IMR-90 (cell line): Measurements from ENCODE around the gene FAM78A. TPM values are rescaled to one million over a fixed set of nuclear protein-coding genes. Genes with fewer than 3 reads are reported as not detected.

Experiments used
- ATAC-seq: fragments of 200-7000 bp; cut with Tn5 transposase; 2 replicates; pipeline ENCODE4 v1.9.1; 2020; ENCODE audit warnings: low read depth, mild to moderate bottlenecking, moderate library complexity
- BruUV-seq: library from RNA; stranded (reverse); fragments of 400-500 nt; replicated peaks from 2 replicates; lab custom pipeline; 2021; lab: Mats Ljungman, UMichigan
- CTCF ChIA-PET: fragments of 300-600 bp; formaldehyde crosslinking; extraction: SDS; loops from one replicate; lab custom pipeline; 2021; ENCODE audit warnings: antibody characterized with exemption; lab: Yijun Ruan, JAX
- POLR2A ChIA-PET: fragments of 300-600 bp; sonication (Branson Sonifier 250); formaldehyde crosslinking; loops from one replicate; lab custom pipeline; 2022; ENCODE audit warnings: antibody characterized with exemption; ENCODE audit not compliant: unreplicated experiment; lab: Charles Lee
- DNase-seq: peaks from one replicate; pipeline ENCODE4 v3.0.0; 2013
- H2AFZ ChIP-seq: replicated peaks from 2 replicates; pipeline ENCODE3; 2013; ENCODE audit warnings: low read length, mild to moderate bottlenecking; ENCODE audit not compliant: poor library complexity
- H2AK5ac ChIP-seq: 2 replicates; pipeline ENCODE4 v1.6.1; 2013; ENCODE audit warnings: low read depth, low read length, inconsistent platforms
- H2AK9ac ChIP-seq: replicated peaks from 2 replicates; pipeline ENCODE3; 2013; ENCODE audit warnings: mild to moderate bottlenecking, low read depth, low read length, moderate library complexity; ENCODE audit not compliant: poor library complexity
- H2BK120ac ChIP-seq: 2 replicates; pipeline ENCODE4 v1.6.1; 2013; ENCODE audit warnings: low read depth, low read length, inconsistent platforms
- H2BK15ac ChIP-seq: 3 replicates; pipeline ENCODE4 v1.6.1; 2013; ENCODE audit warnings: low read depth, low read length, inconsistent platforms
- H2BK20ac ChIP-seq: 2 replicates; pipeline ENCODE4 v1.6.1; 2013; ENCODE audit warnings: low read depth, mild to moderate bottlenecking, inconsistent platforms, low read length, moderate library complexity
- H2BK5ac ChIP-seq: 2 replicates; pipeline ENCODE4 v1.6.1; 2013; ENCODE audit warnings: mild to moderate bottlenecking, low read depth, low read length, inconsistent platforms; ENCODE audit not compliant: poor library complexity, severe bottlenecking
- H3K14ac ChIP-seq: replicated peaks from 2 replicates; pipeline ENCODE4 v1.6.1; 2013; ENCODE audit warnings: low read depth, low read length, inconsistent platforms
- H3K18ac ChIP-seq: 2 replicates; pipeline ENCODE4 v1.6.1; 2013; ENCODE audit warnings: low read depth, low read length, control low read depth
- H3K23ac ChIP-seq: 2 replicates; pipeline ENCODE4 v1.6.1; 2013; ENCODE audit warnings: low read depth, low read length, inconsistent platforms
- H3K27ac ChIP-seq: 2 replicates; pipeline ENCODE4 v1.5.1; 2013; ENCODE audit warnings: mild to moderate bottlenecking, control low read depth, low read length; ENCODE audit not compliant: insufficient read depth
- H3K27me3 ChIP-seq: 2 replicates; pipeline ENCODE4 v1.6.1; 2013; ENCODE audit warnings: low read length; ENCODE audit not compliant: control insufficient read depth, insufficient read depth
- H3K36me3 ChIP-seq: 2 replicates; pipeline ENCODE4 v1.6.1; 2013; ENCODE audit warnings: low read length, mixed read lengths; ENCODE audit not compliant: control insufficient read depth, insufficient read depth
- H3K4ac ChIP-seq: 2 replicates; pipeline ENCODE4 v1.6.1; 2013; ENCODE audit warnings: low read depth, low read length, inconsistent platforms
- H3K4me1 ChIP-seq: 2 replicates; pipeline ENCODE4 v1.6.1; 2013; ENCODE audit warnings: low read length, mixed read lengths; ENCODE audit not compliant: control insufficient read depth, insufficient read depth
- H3K4me2 ChIP-seq: 2 replicates; pipeline ENCODE4 v1.6.1; 2013; ENCODE audit warnings: low read depth, mild to moderate bottlenecking, control low read depth, low read length, moderate library complexity
- H3K4me3 ChIP-seq: 2 replicates; pipeline ENCODE4 v1.5.1; 2013; ENCODE audit warnings: low read depth, mild to moderate bottlenecking, control low read depth, low read length, moderate library complexity; ENCODE audit not compliant: insufficient read depth
- H3K56ac ChIP-seq: 2 replicates; pipeline ENCODE4 v1.6.1; 2013; ENCODE audit warnings: low read length, inconsistent platforms; ENCODE audit not compliant: insufficient read depth; ENCODE audit errors: extremely low read depth
- H3K79me1 ChIP-seq, 2 experiments: 2 replicates each; pipeline ENCODE4 v1.6.1; 2013; ENCODE audit warnings: low read length in 2 of 2, inconsistent platforms in 1 of 2, low read depth in 1 of 2
- H3K9ac ChIP-seq: 2 replicates; pipeline ENCODE4 v1.6.1; 2013; ENCODE audit warnings: low read depth, low read length, control low read depth
- H3K9me1 ChIP-seq: 2 replicates; pipeline ENCODE4 v1.6.1; 2013; ENCODE audit warnings: low read length, inconsistent platforms; ENCODE audit not compliant: insufficient read depth
- H3K9me3 ChIP-seq: 2 replicates; pipeline ENCODE4 v1.6.1; 2013; ENCODE audit warnings: low read length; ENCODE audit not compliant: control insufficient read depth, insufficient read depth
- H4K20me1 ChIP-seq: 2 replicates; pipeline ENCODE4 v1.6.1; 2013; ENCODE audit warnings: low read length, inconsistent platforms; ENCODE audit not compliant: insufficient read depth
- H4K5ac ChIP-seq: 2 replicates; pipeline ENCODE4 v1.6.1; 2013; ENCODE audit warnings: mild to moderate bottlenecking, low read depth, low read length, control low read depth
- H4K8ac ChIP-seq, 2 experiments: 2 replicates each; pipeline ENCODE4 v1.6.1; 2013; ENCODE audit warnings: low read depth in 2 of 2, low read length in 2 of 2, control low read depth in 1 of 2, inconsistent platforms in 1 of 2
- H4K91ac ChIP-seq: 2 replicates; pipeline ENCODE4 v1.6.1; 2013; ENCODE audit warnings: low read depth, low read length, inconsistent platforms; ENCODE audit not compliant: insufficient read depth
- CEBPB ChIP-seq: IDR thresholded peaks from 2 replicates; pipeline ENCODE4 v1.6.1; 2012; ENCODE audit warnings: low read depth, low read length, improper control_type of control experiment
- CHD1 ChIP-seq: IDR thresholded peaks from 2 replicates; pipeline ENCODE4 v1.6.1; 2012; ENCODE audit warnings: low read depth, low read length, improper control_type of control experiment
- FOS ChIP-seq: fragments of 150-350 bp; IDR thresholded peaks from 2 replicates; pipeline ENCODE4 v1.6.1; 2016; ENCODE audit warnings: low read depth, low read length
- MAFK ChIP-seq: IDR thresholded peaks from 2 replicates; pipeline ENCODE4 v1.6.1; 2012; ENCODE audit warnings: low read depth, low read length, improper control_type of control experiment
- MXI1 ChIP-seq: IDR thresholded peaks from 2 replicates; pipeline ENCODE4 v1.6.1; 2012; ENCODE audit warnings: low read depth, mild to moderate bottlenecking, low read length, moderate library complexity, borderline replicate concordance
- NFE2L2 ChIP-seq: fragments of 150-350 bp; IDR thresholded peaks from 2 replicates; pipeline ENCODE4 v1.6.1; 2016; ENCODE audit warnings: low read depth, mild to moderate bottlenecking, low read length
- POLR2A ChIP-seq: IDR thresholded peaks from 2 replicates; pipeline ENCODE4 v1.6.1; 2012; ENCODE audit warnings: mild to moderate bottlenecking, low read depth, low read length
- RAD21 ChIP-seq: IDR thresholded peaks from 2 replicates; pipeline ENCODE4 v1.6.1; 2012; ENCODE audit warnings: low read length, improper control_type of control experiment
- RCOR1 ChIP-seq: IDR thresholded peaks from 2 replicates; pipeline ENCODE4 v1.6.1; 2012; ENCODE audit warnings: mild to moderate bottlenecking, low read length, improper control_type of control experiment; ENCODE audit not compliant: insufficient replicate concordance
- RFX5 ChIP-seq: IDR thresholded peaks from 2 replicates; pipeline ENCODE4 v1.8.0; 2012; ENCODE audit warnings: low read depth, mild to moderate bottlenecking, low read length, moderate library complexity
- SMC3 ChIP-seq: fragments of 150-350 bp; IDR thresholded peaks from 2 replicates; pipeline ENCODE4 v1.6.1; 2016; ENCODE audit warnings: low read depth, mild to moderate bottlenecking, antibody characterized with exemption, low read length, moderate library complexity
- WGBS, 2 experiments: methylation state at CpG; one replicate each; pipeline versions ENCODE4 v1.1.5 to v1.1.7; 2013; ENCODE audit warnings: missing lambda C conversion rate in 2 of 2; ENCODE audit not compliant: insufficient read length in 1 of 2; ENCODE audit errors: extremely low coverage in 2 of 2; 5-methylcytosine and 5-hydroxymethylcytosine counted together
- dilution Hi-C: fragments of 300-500 bp; cut with HindIII; formaldehyde crosslinking; loops from one replicate; pipeline ENCODE4 v1.14.3; 2018; ENCODE audit warnings: low sequenced_read_pairs; ENCODE audit not compliant: unreplicated experiment
- in situ Hi-C: fragments of 300-500 bp; cut with MboI; formaldehyde crosslinking; loops from 3 replicates; pipeline ENCODE4 v1.14.3; 2019; ENCODE audit warnings: low sequenced_read_pairs, inconsistent platforms, mixed read lengths
- intact Hi-C: fragments of 100-400 bp; cut with micrococcal nuclease; formaldehyde crosslinking; loops from 2 replicates; pipeline ENCODE4 v1.10.0; 2022
- polyA plus RNA-seq, 3 experiments: library from polyadenylated mRNA; depleted of rRNA; stranded (reverse); fragments of >200 nt; gene quantifications; 2 replicates each; pipeline ENCODE4 v1.2.3, GENCODE V29; 2012; ENCODE audit warnings: low replicate concordance in 1 of 3
- total RNA-seq: library from RNA; depleted of rRNA; stranded (reverse); fragments of >200 nt; gene quantifications from 2 replicates; pipeline ENCODE4 v1.2.3, GENCODE V29; 2012
- TF ChIP-seq, protein P1 (sequence below): fragments of 150-350 bp; IDR thresholded peaks from 2 replicates; pipeline ENCODE4 v1.6.1; 2016; ENCODE audit warnings: low read depth, mild to moderate bottlenecking, low read length, moderate library complexity, borderline replicate concordance
- TF ChIP-seq, protein P2 (sequence below): fragments of 150-350 bp; IDR thresholded peaks from 2 replicates; pipeline ENCODE4 v1.6.1; 2017; ENCODE audit warnings: mild to moderate bottlenecking, antibody characterized with exemption, low read length, low read depth

FAM78A gene
- total and polyA plus RNA-seq, 2 of the 4 experiments (the other 2 are of a cell fraction), result 0.18 to 0.27 TPM

DNA sequence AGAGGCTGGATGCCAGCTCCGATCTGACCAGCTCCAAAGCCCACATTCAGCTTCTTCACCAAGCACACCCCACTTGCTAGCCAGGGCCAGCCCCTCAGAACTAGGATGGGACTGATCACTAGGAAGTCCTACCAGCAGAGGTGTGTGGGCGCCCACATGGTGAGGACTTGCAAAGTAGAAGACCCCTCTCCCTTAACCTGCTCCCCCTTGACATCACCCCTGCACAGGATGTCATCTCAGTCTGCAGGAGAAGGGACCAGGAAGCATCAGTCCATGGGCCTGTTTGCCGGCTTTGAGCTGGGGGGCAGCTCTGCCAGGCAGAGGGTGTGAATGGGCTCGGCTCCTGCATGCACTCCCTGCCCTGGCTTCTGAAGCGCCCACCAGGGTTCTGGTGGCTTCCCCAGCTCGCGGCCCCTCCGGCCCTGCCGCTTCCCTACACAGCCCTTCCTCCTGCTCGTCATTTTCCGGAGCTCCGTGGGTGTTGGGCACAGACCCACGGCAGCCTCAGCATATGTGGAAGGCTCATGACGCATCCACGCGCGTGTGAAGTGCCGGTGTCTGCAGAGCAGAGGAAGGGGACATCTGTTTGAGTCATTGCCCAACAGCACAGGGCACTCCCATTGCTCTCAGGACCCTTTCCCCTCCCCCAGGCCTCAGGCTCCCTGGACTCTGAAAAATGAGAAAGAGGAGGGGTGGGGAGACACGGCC, 3.7 kb upstream of the FAM78A start:
- in situ Hi-C loops (no loop called here), dilution Hi-C loops (no loop called here), intact Hi-C loops (loop anchor here (2.0 kb wide), 1 partner anchor 101 kb away; no protein-coding TSS in a partner anchor)
- Histone ChIP-seq H3K18ac (no peak overlapping the region), H3K9me3 (no peaks in the 10 kb centered on the region), H3K27me3 (peaks cover 76% of the 10 kb centered on the region), H2BK5ac (no peak overlapping the region), H3K14ac (no peak overlapping the region), H3K23ac (no peak overlapping the region), H4K8ac (no peak overlapping the region), H3K4ac (no peak overlapping the region), H3K4me2 (no peak overlapping the region), H2BK20ac (no peak overlapping the region), H3K4me1 (no peaks in the 10 kb centered on the region), H2AK5ac (no peak overlapping the region; the same call in 1 of the 2 replicates), H2BK15ac (no peak overlapping the region), H3K9ac (no peak overlapping the region), H4K5ac (no peak overlapping the region), H4K20me1 (no peaks in the 10 kb centered on the region), H2BK120ac (no peak overlapping the region), H3K56ac (no peak overlapping the region), H3K36me3 (no peaks in the 10 kb centered on the region), H3K9me1 (peaks cover 5% of the 10 kb centered on the region; the same call in 1 of the 2 replicates), H2AK9ac (no peak overlapping the region), H3K27ac (no peak overlapping the region), H3K4me3 (no peak overlapping the region), H3K79me1 (no peaks in the 10 kb centered on the region), H4K91ac (no peak overlapping the region), H2AFZ (no peak overlapping the region)
- DNase-seq (peak; percentile 38), ATAC-seq (no peak)
- no CpG with 5 or more reads among the region's 19 CpGs for WGBS, 2 experiments
- ChIA-PET CTCF (no interaction called here), POLR2A (no interaction called here)
- BruUV-seq, result no TSS peak
- TF ChIP-seq RFX5 (no peak), FOS (no peak), RCOR1 (no peak), CEBPB (no peak), SMC3 (no peak), RAD21 (no peak), MAFK (no peak), NFE2L2 (no peak), CHD1 (no peak), MXI1 (no peak), POLR2A (no peak)
- TF ChIP-seq, protein P1, sequence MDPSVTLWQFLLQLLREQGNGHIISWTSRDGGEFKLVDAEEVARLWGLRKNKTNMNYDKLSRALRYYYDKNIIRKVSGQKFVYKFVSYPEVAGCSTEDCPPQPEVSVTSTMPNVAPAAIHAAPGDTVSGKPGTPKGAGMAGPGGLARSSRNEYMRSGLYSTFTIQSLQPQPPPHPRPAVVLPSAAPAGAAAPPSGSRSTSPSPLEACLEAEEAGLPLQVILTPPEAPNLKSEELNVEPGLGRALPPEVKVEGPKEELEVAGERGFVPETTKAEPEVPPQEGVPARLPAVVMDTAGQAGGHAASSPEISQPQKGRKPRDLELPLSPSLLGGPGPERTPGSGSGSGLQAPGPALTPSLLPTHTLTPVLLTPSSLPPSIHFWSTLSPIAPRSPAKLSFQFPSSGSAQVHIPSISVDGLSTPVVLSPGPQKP, result no peak
- TF ChIP-seq, protein P2, sequence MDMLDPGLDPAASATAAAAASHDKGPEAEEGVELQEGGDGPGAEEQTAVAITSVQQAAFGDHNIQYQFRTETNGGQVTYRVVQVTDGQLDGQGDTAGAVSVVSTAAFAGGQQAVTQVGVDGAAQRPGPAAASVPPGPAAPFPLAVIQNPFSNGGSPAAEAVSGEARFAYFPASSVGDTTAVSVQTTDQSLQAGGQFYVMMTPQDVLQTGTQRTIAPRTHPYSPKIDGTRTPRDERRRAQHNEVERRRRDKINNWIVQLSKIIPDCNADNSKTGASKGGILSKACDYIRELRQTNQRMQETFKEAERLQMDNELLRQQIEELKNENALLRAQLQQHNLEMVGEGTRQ, result no peak
